CD4-positive, alpha-beta memory T cell (primary cell): ENCODE measurements around the gene POLR1C. TPM values are rescaled to one million over a fixed set of nuclear protein-coding genes. Genes with fewer than 3 reads are reported as not detected.

Experiments used
- CTCF ChIA-PET: fragments of 350-600 bp; sonication (Branson Sonifier 250); formaldehyde crosslinking; loops from one replicate; lab custom pipeline; 2021; ENCODE audit warnings: inconsistent platforms; ENCODE audit not compliant: partially characterized antibody; lab: Charles Lee
- POLR2A ChIA-PET: fragments of 350-600 bp; sonication (Branson Sonifier 250); formaldehyde crosslinking; loops from one replicate; lab custom pipeline; 2021; ENCODE audit not compliant: partially characterized antibody; lab: Charles Lee
- DNase-seq, 5 donors: peaks; one replicate each; pipeline versions ENCODE4 v3.0.0 to v3.0.0-alpha.2; 2020 to 2022; ENCODE audit warnings: mixed read lengths in 1 of 5
- H3K27ac ChIP-seq: one replicate; pipeline ENCODE4 v1.7.0; 2013; ENCODE audit warnings: low read depth, low read length
- H3K27me3 ChIP-seq: 2 replicates; pipeline ENCODE4 v1.7.0; 2013; ENCODE audit warnings: mild to moderate bottlenecking, low read length, moderate library complexity; ENCODE audit not compliant: insufficient read depth
- H3K36me3 ChIP-seq: 2 replicates; pipeline ENCODE4 v1.7.0; 2013; ENCODE audit warnings: mild to moderate bottlenecking, low read length, moderate library complexity; ENCODE audit not compliant: insufficient read depth
- H3K4me1 ChIP-seq: 2 replicates; pipeline ENCODE4 v1.7.0; 2013; ENCODE audit warnings: mild to moderate bottlenecking, low read length, moderate library complexity; ENCODE audit not compliant: insufficient read depth
- H3K4me3 ChIP-seq, 2 donors: one replicate each; pipeline ENCODE4 v1.7.0; 2013; ENCODE audit warnings: low read length in 2 of 2, mild to moderate bottlenecking in 1 of 2
- H3K9me3 ChIP-seq, 2 donors: one replicate each; pipeline ENCODE4 v1.7.0; 2013; ENCODE audit warnings: low read length in 2 of 2, control low read depth in 1 of 2; ENCODE audit not compliant: control insufficient read depth in 1 of 2
- H3K27ac Mint-ChIP-seq, 7 donors: one replicate each; pipeline ENCODE4 v1.8.0; 2020 to 2021; ENCODE audit warnings: mixed read lengths in 7 of 7, mild to moderate bottlenecking in 6 of 7, inconsistent platforms in 3 of 7, moderate library complexity in 3 of 7
- H3K27me3 Mint-ChIP-seq, 2 donors: one replicate each; pipeline ENCODE4 v1.8.0; 2020 to 2021; ENCODE audit warnings: mixed read lengths in 2 of 2
- H3K36me3 Mint-ChIP-seq, 2 donors: one replicate each; pipeline ENCODE4 v1.8.0; 2020 to 2021; ENCODE audit warnings: mixed read lengths in 2 of 2, inconsistent platforms in 1 of 2, mild to moderate bottlenecking in 1 of 2
- H3K4me1 Mint-ChIP-seq, 4 donors: one replicate each; pipeline ENCODE4 v1.8.0; 2020 to 2021; ENCODE audit warnings: mixed read lengths in 4 of 4, mild to moderate bottlenecking in 1 of 4
- H3K4me3 Mint-ChIP-seq, 8 donors: one replicate each; pipeline ENCODE4 v1.8.0; 2020 to 2021; ENCODE audit warnings: mixed read lengths in 8 of 8, mild to moderate bottlenecking in 7 of 8, moderate library complexity in 6 of 8, inconsistent platforms in 3 of 8
- H3K9me3 Mint-ChIP-seq, 8 donors: one replicate each; pipeline ENCODE4 v1.8.0; 2020 to 2021; ENCODE audit warnings: mixed read lengths in 8 of 8, mild to moderate bottlenecking in 5 of 8, inconsistent platforms in 3 of 8, moderate library complexity in 1 of 8
- intact Hi-C: fragments of 100-400 bp; cut with micrococcal nuclease; formaldehyde crosslinking; loops from one replicate; pipeline ENCODE4 v1.15.1; 2023
- polyA plus RNA-seq, 2 donors: library from polyadenylated mRNA; unstranded; fragments of 300-500 nt; fragmentation: Illumina TruSeq; gene quantifications; one replicate each; pipeline ENCODE4 v1.2.3, GENCODE V29; 2021
- total RNA-seq, 2 experiments: library from RNA; stranded (reverse); gene quantifications; one replicate each; pipeline ENCODE4 v1.2.3, GENCODE V29; 2021

Gene POLR1C
- total and polyA plus RNA-seq, 4 experiments from 2014 or later = 14.4 to 47.7 (median 32.2) TPM

DNA sequence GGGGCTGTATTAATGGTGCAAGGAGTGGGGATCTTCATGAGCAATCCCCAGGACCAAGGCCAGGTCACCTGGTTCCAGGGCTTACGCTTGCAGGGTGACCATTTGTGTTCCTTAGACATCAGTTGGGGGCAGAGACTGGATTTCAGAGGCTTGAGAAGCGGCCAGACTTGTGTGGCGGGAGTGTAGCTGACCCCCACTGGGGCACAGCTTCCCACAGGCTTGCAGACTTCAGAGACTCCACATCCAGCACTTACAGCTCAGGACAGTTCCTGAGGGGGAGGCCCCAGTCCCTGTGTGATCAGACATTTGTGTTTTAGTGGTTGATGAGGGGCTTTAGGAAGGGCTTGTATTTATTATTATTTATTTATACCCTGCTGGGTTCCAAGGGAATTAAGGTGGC lies 24.2 kb upstream of the POLR1C start:
- no peaks in the 10 kb centered on the region for H3K36me3 ChIP-seq
- Mint-ChIP-seq H3K9me3 (peaks cover 0 to 2% (median 0%) of the 10 kb centered on the region in 8 donors), H3K27me3 (no peaks in the 10 kb centered on the region), H3K4me3 (peak overlapping the region in 1 of 8 donors; percentile 50), H3K27ac (peak overlapping the region in 6 of 7 donors; percentile 19 to 60 (median 58)), H3K36me3 (peaks cover 4 to 16% of the 10 kb centered on the region in 2 donors), H3K4me1 (peaks cover 25 to 42% (median 31%) of the 10 kb centered on the region in 4 donors)
- ChIA-PET CTCF (interaction anchor here (5.0 to 9.1 kb wide), 2 partner anchors 12 to 37 kb away, joined by 30 to 108 read pairs; partner anchors contain the start of gene DLK2), POLR2A (interaction anchor here (1.1 to 4.7 kb wide), 4 partner anchors 15 to 38 kb away, joined by 4 to 33 read pairs (median 10); partner anchors contain the start of genes DLK2, LRRC73 and TJAP1)
- H3K27ac ChIP-seq = no peak overlapping the region
- intact Hi-C loops = no loop called here
- H3K4me1 ChIP-seq = peaks cover 33% of the 10 kb centered on the region
- no peaks in the 10 kb centered on the region for H3K27me3 ChIP-seq
- no peaks in the 10 kb centered on the region for H3K9me3 ChIP-seq
- no peak overlapping the region for H3K4me3 ChIP-seq
- DNase-seq = no peak

- no peaks in the 10 kb centered on the region for H3K27me3 ChIP-seq
These were observed 23.7 kb upstream of the POLR1C start for GRCh38 chr6:43493230-43493629.

DNA sequence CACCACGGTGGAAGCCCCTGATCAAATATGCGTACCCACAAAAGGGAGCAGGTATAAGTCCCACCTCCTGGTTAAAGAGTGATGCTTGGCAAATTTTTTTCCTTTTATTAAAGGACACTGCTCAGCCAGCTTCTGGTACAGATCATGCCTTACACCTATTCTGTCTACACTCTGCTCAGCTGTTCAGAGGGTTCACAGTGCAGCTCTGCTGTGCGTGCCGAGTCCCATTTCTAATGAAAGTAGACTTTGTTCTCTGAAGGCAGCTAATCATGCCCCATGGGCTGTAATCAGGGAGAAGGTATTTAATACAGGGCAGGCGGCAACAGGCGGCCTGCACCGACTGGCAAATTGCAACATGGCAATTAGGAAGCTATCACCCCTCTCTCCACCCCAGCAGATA lies 23.1 kb upstream of the POLR1C start:
- H3K27ac Mint-ChIP-seq = peak overlapping the region in 5 of 7 donors; percentile 41 to 92 (median 77)
- no peaks in the 10 kb centered on the region for H3K27me3 ChIP-seq
- H3K9me3 ChIP-seq = no peaks in the 10 kb centered on the region
- H3K4me1 Mint-ChIP-seq = peaks cover 25 to 41% (median 31%) of the 10 kb centered on the region in 4 donors
- no peak overlapping the region for H3K4me3 ChIP-seq
- peak overlapping the region; percentile 8 for H3K27ac ChIP-seq
- H3K4me1 ChIP-seq = peaks cover 33% of the 10 kb centered on the region
- H3K9me3 Mint-ChIP-seq = peaks cover 0 to 2% (median 0%) of the 10 kb centered on the region in 8 donors
- H3K36me3 ChIP-seq = peaks cover 8% of the 10 kb centered on the region
- peak overlapping the region in 2 of 8 donors; percentile 41 to 43 for H3K4me3 Mint-ChIP-seq
- peaks cover 4 to 21% of the 10 kb centered on the region in 2 donors for H3K36me3 Mint-ChIP-seq
- H3K27me3 Mint-ChIP-seq = no peaks in the 10 kb centered on the region
- ChIA-PET CTCF (interaction anchor here (0.5 to 9.1 kb wide), 7 partner anchors 11 to 231 kb away, joined by 3 to 108 read pairs (median 6); partner anchors contain the start of gene DLK2), POLR2A (interaction anchor here (1.3 to 4.7 kb wide), 4 partner anchors 16 to 38 kb away, joined by 3 to 33 read pairs (median 11); partner anchors contain the start of genes DLK2, LRRC73, POLR1C and TJAP1)
- DNase-seq = no peak
- intact Hi-C loops = no loop called here

More at GRCh38 chr6:43493230-43493629, 23.7 kb upstream of the POLR1C start:
- intact Hi-C loops = no loop called here
- H3K4me1 Mint-ChIP-seq = peaks cover 25 to 42% (median 31%) of the 10 kb centered on the region in 4 donors
- no peak for DNase-seq
- no peaks in the 10 kb centered on the region for H3K27me3 Mint-ChIP-seq
- Histone ChIP-seq H3K9me3 (no peaks in the 10 kb centered on the region), H3K36me3 (peaks cover 2% of the 10 kb centered on the region), H3K4me3 (no peak overlapping the region), H3K4me1 (peaks cover 33% of the 10 kb centered on the region), H3K27ac (no peak overlapping the region)
- no peak overlapping the region for H3K4me3 Mint-ChIP-seq
- CTCF ChIA-PET = interaction anchor here (2.4 to 9.1 kb wide), 3 partner anchors 11 to 132 kb away, joined by 7 to 108 read pairs (median 30); partner anchors contain the start of gene DLK2
- H3K36me3 Mint-ChIP-seq = peaks cover 4 to 16% of the 10 kb centered on the region in 2 donors
- peak overlapping the region; percentile 11 to 83 (median 32) for H3K27ac Mint-ChIP-seq
- POLR2A ChIA-PET = interaction anchor here (1.1 to 4.7 kb wide), 3 partner anchors 15 to 38 kb away, joined by 4 to 33 read pairs (median 15); partner anchors contain the start of genes DLK2, LRRC73 and TJAP1
- peaks cover 0 to 2% (median 0%) of the 10 kb centered on the region in 8 donors for H3K9me3 Mint-ChIP-seq

DNA sequence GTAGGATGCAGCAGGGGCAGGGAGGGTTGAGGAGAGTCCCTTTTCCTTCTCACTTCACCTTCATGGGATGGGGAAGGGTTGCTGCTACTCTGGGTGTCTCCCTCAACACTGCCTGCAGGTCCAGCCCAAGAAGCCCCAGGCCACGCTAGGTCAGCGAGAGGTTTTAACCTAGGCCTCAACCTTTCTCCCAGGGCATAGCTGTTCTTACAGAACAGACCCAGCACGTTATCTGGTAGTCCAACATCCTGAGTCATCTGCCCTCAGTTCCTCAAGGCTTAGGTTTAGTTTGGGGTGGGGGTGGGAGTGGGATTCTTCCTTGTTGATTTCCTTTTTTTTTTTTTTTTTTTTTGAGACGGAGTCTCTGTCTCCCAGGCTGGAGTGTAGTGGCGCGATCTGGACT lies 22.6 kb upstream of the POLR1C start:
- no peak overlapping the region for H3K4me3 ChIP-seq
- POLR2A ChIA-PET = interaction anchor here (0.6 to 4.7 kb wide), 6 partner anchors 12 to 110 kb away, joined by 3 to 33 read pairs (median 8); partner anchors contain the start of genes DLK2, LRRC73, POLR1C and TJAP1
- Mint-ChIP-seq H3K27me3 (no peaks in the 10 kb centered on the region), H3K4me3 (peak overlapping the region in 2 of 8 donors; percentile 41 to 43), H3K27ac (peak overlapping the region in 6 of 7 donors; percentile 41 to 92 (median 79)), H3K9me3 (peaks cover 0 to 2% (median 0%) of the 10 kb centered on the region in 8 donors), H3K36me3 (peaks cover under 1 to 20% of the 10 kb centered on the region in 2 donors), H3K4me1 (peaks cover 25 to 37% (median 29%) of the 10 kb centered on the region in 4 donors)
- no peaks in the 10 kb centered on the region for H3K9me3 ChIP-seq
- H3K4me1 ChIP-seq = peaks cover 33% of the 10 kb centered on the region
- intact Hi-C loops = no loop called here
- peaks cover 13% of the 10 kb centered on the region for H3K36me3 ChIP-seq
- CTCF ChIA-PET = interaction anchor here (0.5 to 9.1 kb wide), 15 partner anchors 10 to 231 kb away, joined by 3 to 108 read pairs (median 5); partner anchors contain the start of genes ABCC10, CRIP3, DLK2 and POLR1C
- no peak for DNase-seq
- no peaks in the 10 kb centered on the region for H3K27me3 ChIP-seq
- H3K27ac ChIP-seq = peak overlapping the region; percentile 8

GRCh38 chr6:43494766-43495165 lies 22.1 kb upstream of the POLR1C start:
- intact Hi-C loops = loop anchor here (1.0 kb wide), 1 partner anchor 40 kb away; no protein-coding TSS in a partner anchor
- POLR2A ChIA-PET = interaction anchor here (0.6 to 4.7 kb wide), 7 partner anchors 9 to 111 kb away, joined by 3 to 33 read pairs (median 7); partner anchors contain the start of genes DLK2, LRRC73, POLR1C and TJAP1
- Histone ChIP-seq H3K36me3 (peaks cover 17% of the 10 kb centered on the region), H3K27me3 (no peaks in the 10 kb centered on the region), H3K4me1 (peaks cover 33% of the 10 kb centered on the region), H3K4me3 (no peak overlapping the region), H3K27ac (peak overlapping the region; percentile 8), H3K9me3 (no peaks in the 10 kb centered on the region)
- Mint-ChIP-seq H3K9me3 (peaks cover 0 to 2% (median 0%) of the 10 kb centered on the region in 8 donors), H3K27ac (peak overlapping the region; percentile 85 to 96 (median 92)), H3K36me3 (peaks cover 4 to 24% of the 10 kb centered on the region in 2 donors), H3K27me3 (no peaks in the 10 kb centered on the region), H3K4me3 (peak overlapping the region in 4 of 8 donors; percentile 44 to 82 (median 62)), H3K4me1 (peaks cover 25 to 37% (median 28%) of the 10 kb centered on the region in 4 donors)
- CTCF ChIA-PET = interaction anchor here (0.7 to 9.1 kb wide), 18 partner anchors 10 to 531 kb away, joined by 3 to 108 read pairs (median 5); partner anchors contain the start of genes ABCC10, CRIP3, DLK2 and POLR1C
- DNase-seq = no peak

DNA sequence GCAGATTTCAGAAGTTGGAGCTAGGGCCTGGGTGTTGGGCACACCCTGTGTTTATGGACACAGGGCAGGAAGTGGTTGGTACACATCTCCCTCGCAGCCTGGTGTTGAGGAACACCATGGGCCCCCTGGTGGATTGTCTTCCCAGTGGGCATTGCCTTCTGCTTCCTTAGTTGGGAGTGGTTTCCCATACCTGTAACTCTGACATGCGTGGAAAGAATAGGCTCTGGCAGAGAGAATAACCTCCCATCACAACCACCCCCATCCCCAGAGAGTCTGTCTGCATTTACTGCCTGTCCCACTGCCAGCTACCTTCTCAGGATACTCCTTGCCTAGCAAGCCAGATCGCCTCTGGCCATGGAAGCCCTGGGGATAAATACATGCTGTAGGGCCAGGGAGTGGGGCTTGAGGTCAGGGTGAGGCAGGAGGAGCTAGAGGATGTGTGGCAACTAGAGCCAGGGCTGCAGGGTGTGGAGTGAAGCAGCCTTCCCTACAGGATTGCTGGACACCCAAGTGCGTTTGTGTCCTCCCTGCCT lies 21.4 kb upstream of the POLR1C start:
- ChIA-PET CTCF (interaction anchor here (0.7 to 9.1 kb wide), 20 partner anchors 9 to 531 kb away, joined by 3 to 108 read pairs (median 4); partner anchors contain the start of genes ABCC10, CRIP3, DLK2 and POLR1C), POLR2A (interaction anchor here (0.9 to 4.7 kb wide), 7 partner anchors 9 to 68 kb away, joined by 3 to 33 read pairs (median 7); partner anchors contain the start of genes ABCC10, DLK2, LRRC73 and POLR1C)
- H3K4me3 Mint-ChIP-seq = peak overlapping the region in 7 of 8 donors; percentile 44 to 82 (median 63)
- Histone ChIP-seq H3K4me1 (peaks cover 33% of the 10 kb centered on the region), H3K4me3 (no peak overlapping the region), H3K27ac (peak overlapping the region; percentile 8), H3K36me3 (peaks cover 24% of the 10 kb centered on the region), H3K9me3 (no peaks in the 10 kb centered on the region), H3K27me3 (no peaks in the 10 kb centered on the region)
- H3K36me3 Mint-ChIP-seq = peaks cover 8 to 28% of the 10 kb centered on the region in 2 donors
- H3K9me3 Mint-ChIP-seq = no peaks in the 10 kb centered on the region
- DNase-seq = peak in 3 of 5 donors; percentile 32 to 41 (median 37)
- peak overlapping the region; percentile 85 to 96 (median 92) for H3K27ac Mint-ChIP-seq
- peaks cover 20 to 37% (median 27%) of the 10 kb centered on the region in 4 donors for H3K4me1 Mint-ChIP-seq
- intact Hi-C loops = loop anchor here (1.0 kb wide), 1 partner anchor 41 kb away; no protein-coding TSS in a partner anchor
- no peaks in the 10 kb centered on the region for H3K27me3 Mint-ChIP-seq
